Measurements from ENCODE around the gene CCDC57. TPM values are rescaled to one million over a fixed set of nuclear protein-coding genes. Genes with fewer than 3 reads are reported as not detected.

Gene CCDC57
- total and polyA plus RNA-seq, 9 of the 15 experiments (the other 6 are each of a cell fraction or from before 2014, with no cell fraction given): 0.83 to 36.2 (median 13.6) TPM

DNA sequence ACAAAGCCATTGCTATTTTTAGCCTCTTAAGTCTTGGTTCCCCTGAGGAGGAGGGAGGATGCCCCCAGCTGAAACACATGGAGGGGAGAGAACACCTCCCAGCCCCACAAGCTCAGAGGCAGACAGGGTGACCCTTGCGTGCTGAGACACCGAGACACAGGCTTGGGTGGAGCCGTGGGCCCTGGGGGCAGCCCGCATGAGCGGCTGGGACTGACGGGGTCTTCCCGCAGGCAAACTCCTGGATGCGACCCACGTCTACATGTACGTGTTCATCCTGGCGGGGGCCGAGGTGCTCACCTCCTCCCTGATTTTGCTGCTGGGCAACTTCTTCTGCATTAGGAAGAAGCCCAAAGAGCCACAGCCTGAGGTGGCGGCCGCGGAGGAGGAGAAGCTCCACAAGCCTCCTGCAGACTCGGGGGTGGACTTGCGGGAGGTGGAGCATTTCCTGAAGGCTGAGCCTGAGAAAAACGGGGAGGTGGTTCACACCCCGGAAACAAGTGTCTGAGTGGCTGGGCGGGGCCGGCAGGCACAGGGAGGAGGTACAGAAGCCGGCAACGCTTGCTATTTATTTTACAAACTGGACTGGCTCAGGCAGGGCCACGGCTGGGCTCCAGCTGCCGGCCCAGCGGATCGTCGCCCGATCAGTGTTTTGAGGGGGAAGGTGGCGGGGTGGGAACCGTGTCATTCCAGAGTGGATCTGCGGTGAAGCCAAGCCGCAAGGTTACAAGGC is 26.0 kb upstream of the CCDC57 start (continued):
- TF ChIP-seq, protein P1, sequence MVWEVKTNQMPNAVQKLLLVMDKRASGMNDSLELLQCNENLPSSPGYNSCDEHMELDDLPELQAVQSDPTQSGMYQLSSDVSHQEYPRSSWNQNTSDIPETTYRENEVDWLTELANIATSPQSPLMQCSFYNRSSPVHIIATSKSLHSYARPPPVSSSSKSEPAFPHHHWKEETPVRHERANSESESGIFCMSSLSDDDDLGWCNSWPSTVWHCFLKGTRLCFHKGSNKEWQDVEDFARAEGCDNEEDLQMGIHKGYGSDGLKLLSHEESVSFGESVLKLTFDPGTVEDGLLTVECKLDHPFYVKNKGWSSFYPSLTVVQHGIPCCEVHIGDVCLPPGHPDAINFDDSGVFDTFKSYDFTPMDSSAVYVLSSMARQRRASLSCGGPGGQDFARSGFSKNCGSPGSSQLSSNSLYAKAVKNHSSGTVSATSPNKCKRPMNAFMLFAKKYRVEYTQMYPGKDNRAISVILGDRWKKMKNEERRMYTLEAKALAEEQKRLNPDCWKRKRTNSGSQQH (CRISPR knock-in tag; IDR thresholded peaks at IDR 0.05): 0 out of 2 replicates have a peak, but pooled peaks have one; percentile 17
- TF ChIP-seq ZSCAN29 (IDR thresholded peaks at IDR 0.05): no peak
- TF ChIP-seq POLR2G (IDR thresholded peaks at IDR 0.05; ENCODE audit: low read depth, low read length): peak; percentile 90
- TF ChIP-seq, protein P2, sequence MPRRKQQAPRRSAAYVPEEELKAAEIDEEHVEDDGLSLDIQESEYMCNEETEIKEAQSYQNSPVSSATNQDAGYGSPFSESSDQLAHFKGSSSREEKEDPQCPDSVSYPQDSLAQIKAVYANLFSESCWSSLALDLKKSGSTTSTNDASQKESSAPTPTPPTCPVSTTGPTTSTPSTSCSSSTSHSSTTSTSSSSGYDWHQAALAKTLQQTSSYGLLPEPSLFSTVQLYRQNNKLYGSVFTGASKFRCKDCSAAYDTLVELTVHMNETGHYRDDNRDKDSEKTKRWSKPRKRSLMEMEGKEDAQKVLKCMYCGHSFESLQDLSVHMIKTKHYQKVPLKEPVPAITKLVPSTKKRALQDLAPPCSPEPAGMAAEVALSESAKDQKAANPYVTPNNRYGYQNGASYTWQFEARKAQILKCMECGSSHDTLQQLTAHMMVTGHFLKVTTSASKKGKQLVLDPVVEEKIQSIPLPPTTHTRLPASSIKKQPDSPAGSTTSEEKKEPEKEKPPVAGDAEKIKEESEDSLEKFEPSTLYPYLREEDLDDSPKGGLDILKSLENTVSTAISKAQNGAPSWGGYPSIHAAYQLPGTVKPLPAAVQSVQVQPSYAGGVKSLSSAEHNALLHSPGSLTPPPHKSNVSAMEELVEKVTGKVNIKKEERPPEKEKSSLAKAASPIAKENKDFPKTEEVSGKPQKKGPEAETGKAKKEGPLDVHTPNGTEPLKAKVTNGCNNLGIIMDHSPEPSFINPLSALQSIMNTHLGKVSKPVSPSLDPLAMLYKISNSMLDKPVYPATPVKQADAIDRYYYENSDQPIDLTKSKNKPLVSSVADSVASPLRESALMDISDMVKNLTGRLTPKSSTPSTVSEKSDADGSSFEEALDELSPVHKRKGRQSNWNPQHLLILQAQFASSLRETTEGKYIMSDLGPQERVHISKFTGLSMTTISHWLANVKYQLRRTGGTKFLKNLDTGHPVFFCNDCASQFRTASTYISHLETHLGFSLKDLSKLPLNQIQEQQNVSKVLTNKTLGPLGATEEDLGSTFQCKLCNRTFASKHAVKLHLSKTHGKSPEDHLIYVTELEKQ (CRISPR knock-in tag; IDR thresholded peaks at IDR 0.05): no peak
- TF ChIP-seq, protein P3, sequence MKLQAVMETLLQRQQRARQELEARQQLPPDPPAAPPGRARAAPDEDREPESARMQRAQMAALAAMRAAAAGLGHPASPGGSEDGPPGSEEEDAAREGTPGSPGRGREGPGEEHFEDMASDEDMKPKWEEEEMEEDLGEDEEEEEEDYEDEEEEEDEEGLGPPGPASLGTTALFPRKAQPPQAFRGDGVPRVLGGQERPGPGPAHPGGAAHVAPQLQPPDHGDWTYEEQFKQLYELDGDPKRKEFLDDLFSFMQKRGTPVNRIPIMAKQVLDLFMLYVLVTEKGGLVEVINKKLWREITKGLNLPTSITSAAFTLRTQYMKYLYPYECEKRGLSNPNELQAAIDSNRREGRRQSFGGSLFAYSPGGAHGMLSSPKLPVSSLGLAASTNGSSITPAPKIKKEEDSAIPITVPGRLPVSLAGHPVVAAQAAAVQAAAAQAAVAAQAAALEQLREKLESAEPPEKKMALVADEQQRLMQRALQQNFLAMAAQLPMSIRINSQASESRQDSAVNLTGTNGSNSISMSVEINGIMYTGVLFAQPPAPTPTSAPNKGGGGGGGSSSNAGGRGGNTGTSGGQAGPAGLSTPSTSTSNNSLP (IDR thresholded peaks at IDR 0.05; ENCODE audit: borderline replicate concordance, low read depth, low read length): no peak
- no peak for TF ChIP-seq KLF16 (IDR thresholded peaks at IDR 0.05)
- TF ChIP-seq SETDB1 (IDR thresholded peaks at IDR 0.05; ENCODE audit: low read length): no peak
- TF ChIP-seq, protein P4, sequence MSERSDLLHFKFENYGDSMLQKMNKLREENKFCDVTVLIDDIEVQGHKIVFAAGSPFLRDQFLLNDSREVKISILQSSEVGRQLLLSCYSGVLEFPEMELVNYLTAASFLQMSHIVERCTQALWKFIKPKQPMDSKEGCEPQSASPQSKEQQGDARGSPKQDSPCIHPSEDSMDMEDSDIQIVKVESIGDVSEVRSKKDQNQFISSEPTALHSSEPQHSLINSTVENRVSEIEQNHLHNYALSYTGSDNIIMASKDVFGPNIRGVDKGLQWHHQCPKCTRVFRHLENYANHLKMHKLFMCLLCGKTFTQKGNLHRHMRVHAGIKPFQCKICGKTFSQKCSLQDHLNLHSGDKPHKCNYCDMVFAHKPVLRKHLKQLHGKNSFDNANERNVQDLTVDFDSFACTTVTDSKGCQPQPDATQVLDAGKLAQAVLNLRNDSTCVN (CRISPR knock-in tag; IDR thresholded peaks at IDR 0.05): no peak
- TF ChIP-seq, protein P5, sequence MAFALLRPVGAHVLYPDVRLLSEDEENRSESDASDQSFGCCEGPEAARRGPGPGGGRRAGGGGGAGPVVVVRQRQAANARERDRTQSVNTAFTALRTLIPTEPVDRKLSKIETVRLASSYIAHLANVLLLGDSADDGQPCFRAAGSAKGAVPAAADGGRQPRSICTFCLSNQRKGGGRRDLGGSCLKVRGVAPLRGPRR (CRISPR knock-in tag; IDR thresholded peaks at IDR 0.05): no peak
- TF ChIP-seq HDAC3 (IDR thresholded peaks at IDR 0.05; ENCODE audit: borderline replicate concordance, partially characterized antibody): no peak
- no peak for TF ChIP-seq CC2D1A (IDR thresholded peaks at IDR 0.05)
- TF ChIP-seq NCOA1 (IDR thresholded peaks at IDR 0.05; ENCODE audit: low read depth): no peak
- TF ChIP-seq MTA3 (IDR thresholded peaks at IDR 0.05; ENCODE audit: borderline replicate concordance): peak; percentile 66; the same call in 1 of the 2 replicates
- peak; percentile 86 for TF ChIP-seq EGR1 (conservative IDR thresholded peaks at IDR 0.05)
- TF ChIP-seq, protein P6, sequence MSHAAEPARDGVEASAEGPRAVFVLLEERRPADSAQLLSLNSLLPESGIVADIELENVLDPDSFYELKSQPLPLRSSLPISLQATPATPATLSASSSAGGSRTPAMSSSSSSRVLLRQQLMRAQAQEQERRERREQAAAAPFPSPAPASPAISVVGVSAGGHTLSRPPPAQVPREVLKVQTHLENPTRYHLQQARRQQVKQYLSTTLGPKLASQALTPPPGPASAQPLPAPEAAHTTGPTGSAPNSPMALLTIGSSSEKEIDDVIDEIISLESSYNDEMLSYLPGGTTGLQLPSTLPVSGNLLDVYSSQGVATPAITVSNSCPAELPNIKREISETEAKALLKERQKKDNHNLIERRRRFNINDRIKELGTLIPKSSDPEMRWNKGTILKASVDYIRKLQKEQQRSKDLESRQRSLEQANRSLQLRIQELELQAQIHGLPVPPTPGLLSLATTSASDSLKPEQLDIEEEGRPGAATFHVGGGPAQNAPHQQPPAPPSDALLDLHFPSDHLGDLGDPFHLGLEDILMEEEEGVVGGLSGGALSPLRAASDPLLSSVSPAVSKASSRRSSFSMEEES (CRISPR knock-in tag; IDR thresholded peaks at IDR 0.05): no peak
- TF ChIP-seq SAFB2 (IDR thresholded peaks at IDR 0.05; ENCODE audit: borderline replicate concordance, low read depth, low read length, severe bottlenecking): no peak
- TF ChIP-seq ESRRA (IDR thresholded peaks at IDR 0.05; ENCODE audit: borderline replicate concordance, low read depth): no peak
- no peak for TF ChIP-seq KHSRP (IDR thresholded peaks at IDR 0.05)
- TF ChIP-seq PYGO2 (tag; IDR thresholded peaks at IDR 0.05): no peak
